ENCODE results near the gene BID.
A peak's percentile ranks its signal among the peaks of the same experiment; 100 is the strongest.

BID gene

GRCh38 chr22:17774206-17774925, at the start of gene BID:
BID (minus strand) TSS chr22:17774469; CDS start chr22:17750116, 24,353 bp downstream.
- Histone ChIP-seq H3K9me3 (ENCODE audit: control insufficient read depth, insufficient read depth, low read length) (no peaks in the 10 kb centered on the region), H3K4me1 (ENCODE audit: insufficient read depth, low read length) (peaks cover 12% of the 10 kb centered on the region; the same call in 1 of the 2 replicates), H3K36me3 (ENCODE audit: insufficient read depth, low read length) (no peaks in the 10 kb centered on the region), H3K9ac (ENCODE audit: low read depth, low read length) (peak within 1 kb of the TSS; percentile 71)

DNA sequence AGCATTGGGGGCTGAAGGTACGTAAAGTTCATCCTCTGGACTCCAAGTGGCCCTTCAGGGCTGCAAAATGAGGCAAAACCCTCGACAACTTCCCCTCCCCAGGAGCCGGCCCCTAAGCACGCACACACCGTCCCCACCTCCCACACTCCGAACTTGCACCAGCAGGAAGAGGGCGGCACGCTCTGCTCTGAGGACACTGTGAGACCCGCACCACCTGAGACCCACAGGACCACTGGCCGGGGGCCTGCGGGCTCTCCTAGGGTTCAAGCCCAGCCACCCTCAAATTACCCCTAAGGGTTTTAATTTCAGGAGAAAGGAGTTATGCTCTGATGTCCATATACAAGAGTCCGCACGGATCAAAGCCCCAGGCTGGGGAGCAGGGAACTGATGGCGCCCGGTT, 49.7 kb upstream of the BID start:
- no peaks in the 10 kb centered on the region; the same call in 1 of the 2 replicates for H3K36me3 ChIP-seq (ENCODE audit: insufficient read depth, low read length)
- no peak overlapping the region for H3K9ac ChIP-seq (ENCODE audit: low read depth, low read length)
- H3K4me1 ChIP-seq (ENCODE audit: insufficient read depth, low read length): no peaks in the 10 kb centered on the region
- no peaks in the 10 kb centered on the region for H3K9me3 ChIP-seq (ENCODE audit: control insufficient read depth, insufficient read depth, low read length)

GRCh38 chr22:17823226-17823625, 49.0 kb upstream of the BID start:
- no peaks in the 10 kb centered on the region for H3K9me3 ChIP-seq (ENCODE audit: control insufficient read depth, insufficient read depth, low read length)
- no peak overlapping the region for H3K9ac ChIP-seq (ENCODE audit: low read depth, low read length)
- H3K4me1 ChIP-seq (ENCODE audit: insufficient read depth, low read length): no peaks in the 10 kb centered on the region
- H3K36me3 ChIP-seq (ENCODE audit: insufficient read depth, low read length): no peaks in the 10 kb centered on the region

DNA sequence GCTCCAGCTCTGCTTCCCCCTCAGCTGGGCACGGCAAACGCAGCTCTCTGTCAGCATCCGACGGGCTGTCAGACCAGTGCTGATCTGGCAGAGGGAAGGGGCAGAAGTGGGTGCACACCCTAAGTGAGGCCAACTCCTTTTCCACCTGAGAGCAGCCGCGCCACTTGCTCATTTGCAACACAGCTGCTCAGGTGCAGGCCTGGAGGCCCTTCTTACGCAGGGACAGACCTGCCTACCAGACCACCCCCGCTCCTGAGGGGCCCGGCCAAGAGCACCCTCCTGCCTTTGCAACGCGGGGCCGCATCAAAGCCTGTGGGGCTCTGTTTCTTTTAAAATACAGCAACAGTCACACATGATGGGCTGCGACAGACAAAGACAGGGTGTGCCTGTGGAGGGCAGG, 47.8 kb upstream of the BID start:
- H3K4me1 ChIP-seq (ENCODE audit: insufficient read depth, low read length): no peaks in the 10 kb centered on the region
- no peaks in the 10 kb centered on the region for H3K9me3 ChIP-seq (ENCODE audit: control insufficient read depth, insufficient read depth, low read length)
- no peak overlapping the region for H3K9ac ChIP-seq (ENCODE audit: low read depth, low read length)
- no peaks in the 10 kb centered on the region for H3K36me3 ChIP-seq (ENCODE audit: insufficient read depth, low read length)

DNA sequence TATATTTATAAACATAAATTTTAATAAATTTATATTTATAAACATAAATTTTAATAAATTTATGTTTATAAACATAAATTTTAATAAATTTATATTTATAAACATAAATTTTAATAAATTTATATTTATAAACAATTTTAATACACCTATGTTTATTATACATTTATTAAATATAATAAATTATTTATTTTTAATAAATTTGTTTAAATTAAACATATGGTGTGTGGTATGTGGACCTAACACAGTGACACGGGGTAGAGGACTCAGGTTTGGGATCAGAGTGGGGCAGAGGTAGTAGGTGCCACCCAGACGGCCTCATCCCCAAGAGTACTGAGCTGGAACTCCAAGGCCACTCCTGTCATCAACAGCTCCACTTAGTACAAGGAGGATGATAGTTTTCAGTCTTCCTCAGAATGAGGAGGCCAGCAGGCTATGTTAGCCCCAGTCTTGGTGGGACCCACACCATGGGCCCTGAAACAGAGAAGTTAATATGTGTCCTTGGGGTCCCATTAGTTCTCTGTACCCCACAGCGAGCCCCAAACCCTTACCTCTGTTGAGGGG, 46.7 kb upstream of the BID start:
- Histone ChIP-seq H3K9me3 (ENCODE audit: control insufficient read depth, insufficient read depth, low read length) (no peaks in the 10 kb centered on the region), H3K9ac (ENCODE audit: low read depth, low read length) (no peak overlapping the region), H3K36me3 (ENCODE audit: insufficient read depth, low read length) (no peaks in the 10 kb centered on the region), H3K4me1 (ENCODE audit: insufficient read depth, low read length) (no peaks in the 10 kb centered on the region)

- Histone ChIP-seq H3K4me1 (ENCODE audit: insufficient read depth, low read length) (no peaks in the 10 kb centered on the region), H3K9me3 (ENCODE audit: control insufficient read depth, insufficient read depth, low read length) (no peaks in the 10 kb centered on the region), H3K36me3 (ENCODE audit: insufficient read depth, low read length) (no peaks in the 10 kb centered on the region), H3K9ac (ENCODE audit: low read depth, low read length) (no peak overlapping the region)
These were observed 44.4 kb upstream of the BID start for GRCh38 chr22:17818649-17819048.

DNA sequence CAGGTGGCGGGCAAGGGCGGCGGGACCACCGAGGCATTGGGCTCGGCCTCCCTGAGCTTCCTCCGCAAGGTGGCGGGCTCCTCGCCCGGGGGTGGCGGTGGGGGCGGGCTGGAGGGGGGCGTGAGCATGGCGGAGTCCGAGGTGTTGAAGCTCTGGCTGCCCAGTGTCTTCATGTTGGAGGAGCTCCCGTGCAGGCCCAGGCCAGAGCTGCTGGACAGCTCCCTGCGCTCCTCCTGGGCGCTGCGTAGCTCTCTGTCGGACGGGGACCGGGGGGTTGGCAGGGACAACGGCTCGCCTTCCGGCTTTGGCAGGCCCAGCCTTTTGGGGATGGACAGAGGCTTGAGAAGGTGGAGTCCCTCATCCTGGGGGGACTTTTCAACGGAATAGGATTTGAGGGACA, 43.9 kb upstream of the BID start:
- H3K36me3 ChIP-seq (ENCODE audit: insufficient read depth, low read length): no peaks in the 10 kb centered on the region

DNA sequence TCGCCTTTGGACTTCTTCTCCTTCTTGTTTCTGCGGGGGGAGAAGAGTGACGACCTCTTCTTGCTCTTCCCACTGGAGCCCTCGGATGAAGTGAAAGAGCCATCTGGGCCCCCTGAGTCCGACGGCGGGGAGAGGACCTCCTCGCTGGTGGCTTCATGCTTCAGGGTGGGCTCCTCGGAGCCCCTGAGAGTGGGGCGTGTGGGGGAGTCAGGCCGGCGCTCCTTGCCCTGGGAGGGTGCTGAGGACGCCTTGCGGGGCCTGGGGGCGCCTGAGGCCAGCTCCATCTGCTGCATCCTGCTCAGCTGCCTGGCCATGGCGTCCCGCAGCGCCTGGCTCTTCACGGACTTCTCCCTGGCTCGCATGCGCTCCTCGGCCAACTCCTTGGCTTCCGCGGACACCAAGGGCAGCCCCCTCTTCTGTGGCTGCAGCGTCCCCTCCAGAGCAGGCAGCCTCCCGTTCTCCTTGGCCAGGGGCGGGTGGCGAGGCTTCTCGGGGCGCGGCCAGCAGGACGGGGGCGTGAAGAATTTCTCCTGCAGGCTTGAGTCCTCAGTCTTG, 43.3 kb upstream of the BID start:
- no peaks in the 10 kb centered on the region for H3K36me3 ChIP-seq (ENCODE audit: insufficient read depth, low read length)
- H3K9ac ChIP-seq (ENCODE audit: low read depth, low read length): no peak overlapping the region
- no peaks in the 10 kb centered on the region for H3K4me1 ChIP-seq (ENCODE audit: insufficient read depth, low read length)
- no peaks in the 10 kb centered on the region for H3K9me3 ChIP-seq (ENCODE audit: control insufficient read depth, insufficient read depth, low read length)

More for the DNA sequence above, 43.9 kb upstream of the BID start:
- no peaks in the 10 kb centered on the region for H3K9me3 ChIP-seq (ENCODE audit: control insufficient read depth, insufficient read depth, low read length)
- no peak overlapping the region for H3K9ac ChIP-seq (ENCODE audit: low read depth, low read length)
- H3K4me1 ChIP-seq (ENCODE audit: insufficient read depth, low read length): no peaks in the 10 kb centered on the region

GRCh38 chr22:17817079-17817478, 42.8 kb upstream of the BID start:
- H3K9me3 ChIP-seq (ENCODE audit: control insufficient read depth, insufficient read depth, low read length): no peaks in the 10 kb centered on the region
- H3K36me3 ChIP-seq (ENCODE audit: insufficient read depth, low read length): no peaks in the 10 kb centered on the region
- H3K4me1 ChIP-seq (ENCODE audit: insufficient read depth, low read length): no peaks in the 10 kb centered on the region
- H3K9ac ChIP-seq (ENCODE audit: low read depth, low read length): no peak overlapping the region

DNA sequence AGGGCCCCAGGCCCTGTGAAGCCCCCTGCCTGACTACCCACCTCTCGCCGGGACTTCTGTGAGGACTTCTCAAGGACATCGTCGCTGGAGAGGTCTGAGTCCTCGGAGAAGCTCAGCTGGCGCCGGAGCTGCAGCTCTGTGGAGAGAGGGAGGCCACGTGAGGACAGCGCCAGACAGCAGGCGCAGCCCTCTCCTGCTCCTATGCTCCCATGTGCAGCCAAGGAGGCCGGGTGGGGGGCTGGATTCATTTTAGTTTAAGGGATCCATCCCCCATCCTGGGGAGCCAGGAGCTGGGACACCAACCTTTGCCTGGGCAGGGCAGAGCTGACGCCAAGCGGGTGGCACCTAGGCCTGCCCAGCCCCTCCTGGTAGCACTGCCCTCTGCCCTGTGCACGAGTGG, 42.4 kb upstream of the BID start:
- no peaks in the 10 kb centered on the region for H3K9me3 ChIP-seq (ENCODE audit: control insufficient read depth, insufficient read depth, low read length)
- H3K36me3 ChIP-seq (ENCODE audit: insufficient read depth, low read length): no peaks in the 10 kb centered on the region
- no peaks in the 10 kb centered on the region for H3K4me1 ChIP-seq (ENCODE audit: insufficient read depth, low read length)
- H3K9ac ChIP-seq (ENCODE audit: low read depth, low read length): no peak overlapping the region

DNA sequence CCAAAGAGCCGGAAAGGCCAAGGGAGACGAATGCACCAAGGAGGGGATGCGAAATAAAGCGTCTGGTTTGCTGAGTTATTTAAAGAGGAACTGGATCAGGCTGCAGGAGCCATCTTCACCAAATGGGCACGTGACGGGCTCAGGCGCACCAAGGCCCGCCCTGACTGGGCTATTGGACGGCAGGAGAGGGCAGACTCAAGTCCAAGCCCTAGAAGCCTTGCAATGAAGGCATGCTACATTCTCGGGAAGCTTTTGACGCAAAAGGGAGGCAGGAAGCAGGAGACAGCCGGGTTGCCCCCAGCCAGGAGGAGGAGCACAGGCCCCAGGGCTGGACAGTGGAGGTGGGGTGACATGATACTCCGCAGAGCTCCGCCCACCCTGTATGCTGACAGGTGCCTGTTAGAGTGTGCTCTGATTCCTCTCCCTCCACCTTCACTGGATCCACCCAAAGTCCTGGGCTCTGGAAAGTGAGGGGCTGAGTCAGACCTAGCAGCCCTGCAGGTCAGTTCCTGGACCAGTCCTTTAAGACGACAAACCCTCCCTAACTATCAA, 41.5 kb upstream of the BID start:
- Histone ChIP-seq H3K9ac (ENCODE audit: low read depth, low read length) (no peak overlapping the region), H3K36me3 (ENCODE audit: insufficient read depth, low read length) (0 out of 2 replicates have a peak, but pooled peaks cover 3% of the 10 kb centered on the region), H3K4me1 (ENCODE audit: insufficient read depth, low read length) (no peaks in the 10 kb centered on the region), H3K9me3 (ENCODE audit: control insufficient read depth, insufficient read depth, low read length) (no peaks in the 10 kb centered on the region)

GRCh38 chr22:17814830-17815229, 40.6 kb upstream of the BID start:
- H3K9me3 ChIP-seq (ENCODE audit: control insufficient read depth, insufficient read depth, low read length): no peaks in the 10 kb centered on the region
- H3K36me3 ChIP-seq (ENCODE audit: insufficient read depth, low read length): 0 out of 2 replicates have a peak, but pooled peaks cover 3% of the 10 kb centered on the region
- no peaks in the 10 kb centered on the region for H3K4me1 ChIP-seq (ENCODE audit: insufficient read depth, low read length)
- no peak overlapping the region for H3K9ac ChIP-seq (ENCODE audit: low read depth, low read length)

- Histone ChIP-seq H3K4me1 (ENCODE audit: insufficient read depth, low read length) (no peaks in the 10 kb centered on the region), H3K36me3 (ENCODE audit: insufficient read depth, low read length) (0 out of 2 replicates have a peak, but pooled peaks cover 3% of the 10 kb centered on the region), H3K9ac (ENCODE audit: low read depth, low read length) (no peak overlapping the region), H3K9me3 (ENCODE audit: control insufficient read depth, insufficient read depth, low read length) (no peaks in the 10 kb centered on the region)
These were observed 39.8 kb upstream of the BID start for GRCh38 chr22:17814084-17814483.

DNA sequence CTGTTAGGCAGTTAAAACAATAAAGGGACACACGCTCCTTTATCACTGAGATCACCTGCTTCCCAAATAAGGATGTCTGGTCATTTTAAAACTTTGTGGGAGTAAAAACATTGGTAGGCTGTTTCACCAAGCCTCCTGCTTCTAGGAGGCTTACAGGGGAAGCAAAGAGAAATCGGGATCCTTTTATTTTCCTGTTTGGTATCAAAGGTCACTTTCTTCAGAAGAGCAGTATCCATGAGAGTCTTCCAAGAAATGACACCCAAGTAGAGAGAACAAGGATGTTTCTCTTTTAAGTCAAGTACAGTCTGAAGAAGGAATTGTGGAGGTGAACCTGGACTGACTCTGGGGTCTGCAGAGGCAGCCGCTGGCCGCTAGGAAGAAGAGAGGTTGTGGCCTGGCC, 36.9 kb upstream of the BID start:
- Histone ChIP-seq H3K4me1 (ENCODE audit: insufficient read depth, low read length) (peaks cover 12% of the 10 kb centered on the region), H3K9me3 (ENCODE audit: control insufficient read depth, insufficient read depth, low read length) (no peaks in the 10 kb centered on the region), H3K9ac (ENCODE audit: low read depth, low read length) (no peak overlapping the region), H3K36me3 (ENCODE audit: insufficient read depth, low read length) (0 out of 2 replicates have a peak, but pooled peaks cover 3% of the 10 kb centered on the region)

Data from ES-I3 (cell line).